Lower leg skin (tissue), 4 donors: Measurements from ENCODE around the gene CHST14. TPM values are rescaled to one million over a fixed set of nuclear protein-coding genes. Genes with fewer than 3 reads are reported as not detected.

ENCODE experiments used
- DNase-seq, 2 donors: peaks; one replicate each; pipeline ENCODE4 v3.0.0-alpha.2; 2019; ENCODE audit warnings: low spot score in 2 of 2
- H3K4me3 ChIP-seq: fragments of 200-600 bp; sonication (generic); 2 replicates; pipeline ENCODE4 v1.5.1; 2017; ENCODE audit warnings: mild to moderate bottlenecking, low read depth; ENCODE audit not compliant: poor library complexity, severe bottlenecking
- CTCF ChIP-seq, 3 donors: fragments of 450-650 bp; IDR thresholded peaks; one replicate each; pipeline ENCODE4 v1.5.1; 2016; ENCODE audit warnings: antibody characterized with exemption in 3 of 3, mild to moderate bottlenecking in 3 of 3, moderate library complexity in 2 of 3
- POLR2A ChIP-seq, 2 donors: fragments of 450-650 bp; IDR thresholded peaks; one replicate each; pipeline ENCODE4 v1.6.1; 2016 to 2017; ENCODE audit warnings: antibody characterized with exemption in 2 of 2, mild to moderate bottlenecking in 1 of 2, moderate library complexity in 1 of 2
- WGBS, 2 donors: methylation state at CpG; one replicate each; pipeline ENCODE4 v1.1.5; 2018; 5-methylcytosine and 5-hydroxymethylcytosine counted together
- intact Hi-C: fragments of 100-400 bp; cut with DNase I; formaldehyde crosslinking; loops from one replicate; pipeline ENCODE4 v1.15.0; 2023; ENCODE audit warnings: low total_unique reads
- total RNA-seq, 4 donors: library from RNA; depleted of rRNA; stranded (reverse); fragments of >200 nt; gene quantifications; one replicate each; pipeline ENCODE4 v1.1.0, GENCODE V29; 2016

The CHST14 gene
- total RNA-seq, 4 donors from 2014 or later, result 5.6 to 10.0 (median 8.8) TPM

- intact Hi-C loops, result no loop called here
- DNase-seq, result no peak
- TF ChIP-seq CTCF (IDR thresholded peaks at IDR 0.05), result no peak
- no peak for TF ChIP-seq POLR2A (IDR thresholded peaks at IDR 0.05)
- WGBS, 2 donors, result 83 to 84% methylated on average over 5 of the region's 5 CpGs
- no peak overlapping the region for H3K4me3 ChIP-seq
Measured at GRCh38 chr15:40444736-40445135, 26.0 kb upstream of the CHST14 start.

GRCh38 chr15:40445421-40445922, 25.3 kb upstream of the CHST14 start:
- TF ChIP-seq CTCF (IDR thresholded peaks at IDR 0.05) (no peak), POLR2A (IDR thresholded peaks at IDR 0.05) (no peak)
- no peak overlapping the region for H3K4me3 ChIP-seq
- 58 to 63% methylated on average over 9 of the region's 9 CpGs for WGBS, 2 donors
- intact Hi-C loops, result no loop called here
- DNase-seq, result no peak

- intact Hi-C loops, result no loop called here
- TF ChIP-seq POLR2A (IDR thresholded peaks at IDR 0.05), result no peak
- no peak for TF ChIP-seq CTCF (IDR thresholded peaks at IDR 0.05)
- DNase-seq, result no peak
- 69 to 85% methylated on average over 3 of the region's 3 CpGs for WGBS, 2 donors
- no peak overlapping the region for H3K4me3 ChIP-seq
Measured at GRCh38 chr15:40446144-40446543, 24.6 kb upstream of the CHST14 start.

GRCh38 chr15:40448354-40448753, 22.4 kb upstream of the CHST14 start:
- TF ChIP-seq CTCF (IDR thresholded peaks at IDR 0.05), result no peak
- 94 to 95% methylated on average over 4 of the region's 4 CpGs for WGBS, 2 donors
- no peak for DNase-seq
- intact Hi-C loops, result no loop called here
- no peak overlapping the region for H3K4me3 ChIP-seq

- DNase-seq, result no peak
- no peak overlapping the region for H3K4me3 ChIP-seq
- intact Hi-C loops, result no loop called here
- TF ChIP-seq CTCF (IDR thresholded peaks at IDR 0.05) (no peak), POLR2A (IDR thresholded peaks at IDR 0.05) (no peak)
Measured at GRCh38 chr15:40449275-40449674, 21.5 kb upstream of the CHST14 start.

- WGBS, 2 donors, result 63 to 81% methylated on average over 2 of the region's 2 CpGs
- DNase-seq, result no peak
- H3K4me3 ChIP-seq, result no peak overlapping the region
- intact Hi-C loops, result no loop called here
- TF ChIP-seq CTCF (IDR thresholded peaks at IDR 0.05) (no peak), POLR2A (IDR thresholded peaks at IDR 0.05) (no peak)
Measured at GRCh38 chr15:40450047-40450446, 20.7 kb upstream of the CHST14 start.
